ENCODE results near the gene AVP.
"Not testable (repeated sequence)": the region's sequence is repeated elsewhere in the genome, so short reads cannot be mapped to it uniquely, and the experiment has no call there.

Gene AVP, protein sequence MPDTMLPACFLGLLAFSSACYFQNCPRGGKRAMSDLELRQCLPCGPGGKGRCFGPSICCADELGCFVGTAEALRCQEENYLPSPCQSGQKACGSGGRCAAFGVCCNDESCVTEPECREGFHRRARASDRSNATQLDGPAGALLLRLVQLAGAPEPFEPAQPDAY

DNA sequence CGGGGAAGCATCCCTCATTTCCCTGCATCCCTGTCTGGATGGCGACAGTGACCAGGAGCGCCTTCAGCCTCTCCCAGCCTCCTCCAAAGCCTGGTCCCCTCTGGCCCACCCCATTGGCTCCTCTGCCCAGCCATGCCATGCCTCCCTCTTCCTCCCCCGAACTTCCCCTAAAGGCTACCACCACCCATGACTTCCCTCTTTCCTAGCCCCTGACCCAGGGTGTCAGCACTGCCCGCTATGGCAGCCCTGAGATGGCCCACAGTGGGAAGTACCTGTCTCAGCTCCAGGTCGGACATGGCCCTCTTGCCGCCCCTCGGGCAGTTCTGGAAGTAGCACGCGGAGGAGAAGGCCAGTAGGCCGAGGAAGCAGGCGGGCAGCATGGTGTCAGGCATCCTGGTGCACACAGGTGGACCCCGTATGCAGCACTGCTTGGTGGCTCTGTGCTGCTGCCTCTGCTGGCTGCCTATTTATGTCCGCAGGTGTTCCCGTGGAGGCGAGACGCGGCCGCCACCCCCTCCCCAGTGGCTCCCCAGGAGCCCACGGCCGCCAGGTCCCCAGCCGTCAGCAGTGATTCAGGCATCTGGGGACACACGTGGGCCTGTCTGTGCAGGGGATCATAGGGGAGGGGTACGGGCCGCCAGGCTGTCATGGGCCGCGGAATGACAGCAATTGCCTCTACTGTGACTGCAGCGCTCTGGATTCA is at the start of gene AVP:
Gene AVP (minus strand): TSS at position 442 of the 703 bp plus-strand sequence. CDS start 50 bp downstream, at position 392.
- no peak for DNase-seq

DNA sequence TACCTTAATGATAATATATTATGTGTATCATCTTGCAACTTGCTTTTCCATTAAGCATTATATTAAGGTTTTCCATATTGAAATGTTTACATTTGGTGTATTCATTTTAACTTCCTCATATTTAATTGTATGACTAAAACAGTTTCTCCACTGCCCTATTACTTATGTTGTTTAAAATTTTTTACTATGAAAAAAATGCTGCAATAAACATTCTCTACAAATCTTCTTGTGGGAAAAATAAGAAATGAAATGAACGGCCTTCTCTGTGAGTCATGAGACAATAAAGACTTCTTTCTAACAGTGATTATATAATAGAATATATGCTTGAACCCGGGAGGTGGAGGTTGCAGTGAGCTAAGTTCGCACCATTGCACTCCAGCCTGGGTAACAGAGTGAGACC is 49.6 kb upstream of the AVP start:
- DNase-seq, result no peak

DNA sequence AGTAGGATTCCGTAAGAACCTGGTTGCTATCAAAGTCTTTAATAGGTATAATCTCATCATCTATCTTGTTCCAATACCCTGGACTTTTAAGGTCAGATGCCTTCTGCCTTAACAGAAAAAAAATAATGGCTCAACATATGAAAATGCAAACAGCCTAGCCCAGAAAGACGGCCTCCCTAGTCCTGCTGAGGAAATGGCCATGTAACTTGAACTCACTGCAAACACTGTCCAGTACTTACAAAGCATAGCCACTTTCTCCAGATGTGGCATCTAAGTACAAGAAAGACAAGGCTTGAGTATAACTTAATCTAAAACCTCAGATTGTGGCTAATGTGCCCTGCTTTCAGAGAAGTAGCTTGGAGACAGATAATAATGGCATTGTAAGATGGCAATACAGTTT is 48.6 kb upstream of the AVP start:
- DNase-seq, result no peak

DNA sequence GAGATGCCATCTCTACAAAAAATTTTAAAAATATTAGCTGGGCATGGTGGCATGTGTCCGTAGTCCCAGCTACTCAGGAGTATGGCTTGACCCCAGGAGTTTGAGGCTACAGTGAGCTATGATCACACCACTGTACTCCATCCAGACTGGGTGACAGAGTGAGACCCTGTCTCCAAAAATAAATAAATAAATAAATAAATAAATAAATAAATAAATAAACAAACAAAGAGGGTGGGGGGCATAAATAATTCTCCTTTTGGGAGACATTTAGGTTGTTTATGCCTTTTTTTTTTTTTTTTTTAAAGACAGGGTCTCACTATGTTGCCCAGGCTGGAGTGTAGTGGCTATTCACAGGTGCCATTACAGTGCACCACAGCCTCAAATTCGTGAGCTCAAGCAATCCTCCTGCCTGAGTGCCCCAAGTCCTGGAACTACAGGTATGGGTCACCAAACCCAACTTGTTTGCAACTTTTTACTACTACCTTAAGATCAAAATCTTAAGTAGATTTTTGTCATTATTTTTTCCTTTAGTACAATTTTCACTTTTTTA is 45.6 kb upstream of the AVP start:
- no peak for DNase-seq

DNA sequence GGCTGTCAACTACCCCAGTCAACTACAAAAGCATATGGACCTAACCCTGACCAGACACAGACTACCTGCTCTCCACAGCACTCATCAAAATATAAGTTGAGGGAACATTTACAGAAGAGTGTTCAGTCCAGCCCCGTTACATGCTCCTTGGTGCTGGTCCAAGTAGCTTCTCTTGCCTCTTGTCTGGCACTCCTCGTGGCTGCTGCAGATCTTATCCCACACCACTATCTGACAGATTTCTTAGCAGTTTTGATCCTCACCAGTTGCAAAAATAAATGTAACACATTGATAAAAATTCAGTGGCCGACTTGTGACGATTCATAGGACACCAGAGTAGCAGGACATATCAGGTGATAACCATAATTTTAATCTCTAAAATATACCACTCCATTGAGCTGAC is 44.6 kb upstream of the AVP start:
- no peak for DNase-seq

DNA sequence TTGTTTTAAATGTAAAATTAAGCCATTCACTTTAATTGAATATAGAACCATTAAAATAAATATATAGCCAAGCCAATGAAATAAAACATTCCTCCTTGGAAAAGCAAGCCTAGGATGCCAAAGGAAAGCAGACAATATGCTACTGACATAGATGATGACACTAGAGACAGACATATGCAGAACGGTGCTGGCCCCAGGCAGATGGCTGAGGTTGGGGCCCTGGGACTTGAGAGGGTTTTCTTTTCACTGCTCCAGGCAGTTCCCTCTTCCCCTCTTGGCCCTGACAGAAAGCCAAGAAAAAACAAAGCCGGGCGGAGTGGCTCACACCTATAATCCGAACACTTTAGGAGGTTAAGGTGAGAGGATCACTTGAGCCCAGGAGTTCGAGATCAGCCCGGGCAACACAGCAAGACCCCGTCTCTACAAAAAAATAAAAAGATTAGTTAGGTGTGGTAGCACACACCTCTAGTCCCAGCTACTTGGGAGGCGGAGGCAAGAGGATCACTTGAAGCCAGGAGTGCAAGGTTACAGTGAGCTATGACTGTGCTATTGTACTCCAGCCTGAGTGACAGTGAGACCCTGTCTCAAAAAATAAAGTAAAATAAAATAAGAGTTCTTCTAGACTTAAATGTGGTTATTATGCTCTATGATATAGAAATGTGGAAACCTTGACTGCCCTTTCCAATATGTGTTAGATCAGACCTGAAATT is 43.9 kb upstream of the AVP start:
- DNase-seq, result no peak

DNA sequence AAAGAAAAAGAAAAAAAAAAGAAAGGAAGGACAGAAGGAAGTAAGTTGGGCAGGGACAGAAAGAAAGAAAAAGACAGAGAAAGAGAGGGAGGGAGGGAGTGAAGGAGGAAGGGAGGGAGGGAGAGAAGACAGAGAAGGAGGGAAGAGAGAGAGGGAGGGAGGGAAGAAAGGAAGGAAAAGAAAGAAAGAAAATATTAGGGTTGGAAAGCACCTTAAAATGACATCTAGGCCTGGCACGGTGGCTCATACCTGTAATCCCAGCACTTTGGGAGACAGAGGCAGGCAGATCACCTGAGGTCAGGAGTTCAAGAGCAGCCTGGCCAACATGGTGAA is 42.0 kb upstream of the AVP start:
- no peak for DNase-seq

- DNase-seq, result not testable (repeated sequence)
Observed at GRCh38 chr20:3125776-3126526, 41.4 kb upstream of the AVP start.

DNA sequence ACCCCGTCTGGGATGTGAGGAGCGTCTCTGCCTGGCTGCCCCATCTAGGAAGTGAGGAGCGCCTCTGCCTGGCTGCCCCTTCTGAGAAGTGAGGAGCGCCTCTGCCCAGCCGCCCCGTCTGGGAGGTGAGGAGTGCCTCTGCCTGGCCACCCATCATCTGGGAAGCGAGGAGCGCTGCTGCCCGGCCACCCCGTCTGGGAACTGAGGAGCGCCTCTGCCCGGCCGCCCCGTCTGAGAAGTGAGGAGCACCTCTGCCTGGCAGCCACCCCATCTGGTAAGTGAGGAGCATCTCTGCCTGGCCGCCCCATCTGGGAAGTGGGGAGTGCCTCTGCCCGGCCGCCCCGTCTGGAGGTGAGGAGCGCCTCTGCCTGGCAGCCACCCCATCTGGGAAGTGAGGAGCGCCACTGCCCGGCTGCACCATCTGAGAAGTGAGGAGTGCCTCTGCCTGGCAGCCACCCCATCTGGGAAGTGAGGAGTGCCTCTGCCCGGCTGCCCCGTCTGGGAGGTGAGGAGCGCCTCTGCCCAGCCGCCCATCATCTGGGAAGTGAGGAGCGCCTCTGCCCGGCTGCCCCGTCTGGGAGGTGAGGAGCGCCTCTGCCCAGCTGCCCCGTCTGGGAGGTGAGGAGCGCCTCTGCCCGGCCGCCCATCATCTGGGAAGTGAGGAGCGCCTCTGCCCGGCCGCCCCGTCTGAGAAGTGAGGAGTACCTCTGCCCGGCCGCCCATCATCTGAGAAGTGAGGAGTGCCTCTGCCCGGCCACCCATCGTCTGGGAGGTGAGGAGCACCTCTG is 40.4 kb upstream of the AVP start:
- not testable (repeated sequence) for DNase-seq

DNA sequence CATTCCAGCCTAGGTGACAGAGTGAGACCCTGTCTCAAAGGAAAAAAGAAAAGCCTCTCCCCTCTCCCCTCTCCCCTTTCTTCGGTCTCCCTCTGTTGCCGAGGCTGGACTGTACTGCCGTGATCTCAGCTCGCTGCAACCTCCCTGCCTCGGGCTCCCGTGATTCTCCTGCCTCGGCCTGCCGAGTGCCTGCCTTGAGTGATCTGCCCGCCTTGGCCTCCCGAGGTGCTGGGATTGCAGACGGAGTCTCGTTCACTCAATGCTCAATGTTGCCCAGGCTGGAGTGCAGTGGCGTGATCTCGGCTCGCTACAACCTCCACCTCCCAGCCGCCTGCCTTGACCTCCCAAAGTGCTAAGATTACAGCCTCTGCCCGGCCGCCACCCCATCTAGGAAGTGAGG is 39.6 kb upstream of the AVP start:
- not testable (repeated sequence) for DNase-seq

- no peak for DNase-seq
Observed at GRCh38 chr20:3123542-3123941, 39.0 kb upstream of the AVP start.

- DNase-seq, result no peak
Observed at GRCh38 chr20:3121955-3122610, 37.6 kb upstream of the AVP start.

DNA sequence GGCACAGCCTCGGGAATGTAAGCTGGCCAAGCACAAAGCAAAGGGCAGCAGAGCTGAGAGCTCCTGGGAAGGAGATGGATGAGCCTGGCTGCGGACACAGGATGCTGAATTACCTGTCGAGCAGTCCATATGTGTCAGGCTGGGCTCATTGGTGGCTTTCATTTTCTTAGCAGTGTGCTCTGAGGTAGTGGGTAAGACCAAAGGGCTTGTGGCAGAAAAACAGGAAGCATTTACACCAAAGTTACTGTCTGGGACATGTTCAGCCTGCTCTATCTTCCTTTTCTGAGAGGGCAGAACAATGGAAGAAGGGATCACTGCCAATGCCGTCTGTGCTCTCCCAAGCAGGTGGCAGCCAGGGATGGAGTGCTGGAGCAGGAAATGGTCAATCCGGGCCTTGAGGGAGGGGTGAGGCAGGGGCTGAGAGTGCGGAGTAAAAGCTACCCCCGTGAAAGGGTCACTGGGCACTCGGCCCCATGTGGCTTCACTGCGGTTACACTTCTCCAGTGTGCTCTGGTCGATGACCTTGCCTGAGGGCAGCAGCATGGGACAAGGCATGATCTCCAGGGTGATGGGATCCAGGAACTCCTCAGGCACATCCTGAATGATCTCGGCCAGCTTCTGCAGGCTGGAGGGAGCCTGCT is 36.9 kb upstream of the AVP start:
- no peak for DNase-seq

GRCh38 chr20:3119044-3119443 is 34.5 kb upstream of the AVP start:
- no peak for DNase-seq

- not testable (repeated sequence) for DNase-seq
Observed at GRCh38 chr20:3117839-3118379, 33.4 kb upstream of the AVP start.

GRCh38 chr20:3116341-3116740 is 31.8 kb upstream of the AVP start:
- no peak for DNase-seq

DNA sequence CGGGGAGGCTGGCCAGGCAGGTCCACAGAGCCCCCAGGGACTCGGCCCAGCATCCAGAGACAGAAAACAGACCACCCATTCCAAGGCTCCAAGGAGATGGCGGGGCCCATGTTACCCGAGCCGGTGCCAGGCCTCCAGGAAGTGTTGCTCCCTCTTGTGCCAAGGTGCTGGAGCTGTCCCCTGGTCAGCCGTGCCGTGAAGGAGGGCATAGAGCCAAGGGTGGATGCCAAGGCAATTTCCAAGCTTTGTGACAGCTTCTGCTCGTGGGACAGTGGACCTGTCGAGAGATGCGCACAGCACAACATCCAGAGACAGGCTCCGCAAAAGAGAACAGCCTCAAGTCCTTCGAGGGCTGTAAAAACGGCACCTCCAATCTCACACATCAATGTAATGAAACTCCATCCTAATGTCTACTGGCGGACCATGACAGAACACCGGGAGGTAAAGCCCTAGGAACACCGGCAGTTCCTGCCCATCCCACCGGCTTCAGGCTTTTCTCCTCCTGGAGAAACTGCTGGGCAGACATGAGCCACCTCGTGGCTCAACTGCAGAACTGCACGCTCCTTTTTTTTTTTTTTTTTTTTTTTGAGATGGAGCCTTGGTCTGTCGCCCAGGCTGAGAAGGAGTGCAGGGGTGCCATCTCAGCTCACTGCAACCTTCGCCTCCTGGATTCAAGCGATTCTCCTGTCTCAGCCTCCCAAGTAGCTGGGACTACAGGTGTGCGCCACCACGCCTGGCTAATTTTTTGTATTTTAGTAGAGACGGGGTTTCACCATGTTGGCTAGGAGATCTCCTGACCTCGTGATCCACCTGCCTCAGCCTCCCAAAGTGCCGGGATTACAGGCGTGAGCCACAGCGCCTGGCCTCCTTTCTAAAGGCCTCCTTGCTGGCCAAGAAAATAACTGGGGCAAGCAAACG is 30.9 kb upstream of the AVP start:
- DNase-seq, result peak; percentile 24

DNA sequence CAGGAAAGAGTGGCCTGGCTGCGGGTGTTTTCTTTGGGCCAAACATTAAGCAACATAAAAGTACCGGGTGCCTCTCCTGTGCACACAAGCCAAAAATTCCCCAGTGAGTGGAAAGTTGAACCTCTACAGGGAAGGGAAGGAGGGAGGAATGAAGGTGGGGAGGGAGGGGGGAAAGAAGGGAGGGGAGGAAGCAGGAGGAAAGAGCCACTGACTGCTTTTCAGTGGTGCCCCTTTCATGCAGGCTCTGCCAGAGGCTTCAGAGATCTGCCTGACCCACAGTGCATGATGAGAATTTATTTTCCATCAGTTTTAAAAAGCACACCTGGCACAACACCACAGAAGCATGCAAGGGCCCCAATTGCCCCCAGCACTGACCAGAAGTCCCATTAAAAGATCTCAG is 27.5 kb upstream of the AVP start:
- DNase-seq, result no peak

GRCh38 chr20:3111507-3111906 is 27.0 kb upstream of the AVP start:
- DNase-seq, result no peak

Measured in NCI-H1436 (cell line).